Neural crest cell (in vitro differentiated cells): ENCODE results near the gene ZNF785. TPM values are rescaled to one million over a fixed set of nuclear protein-coding genes. Genes with fewer than 3 reads are reported as not detected.

ENCODE experiments used
- DNase-seq: peaks from one replicate; pipeline ENCODE4 v3.0.0; 2021; ENCODE audit warnings: low read depth, mixed read lengths, low spot score
- H3K27ac Mint-ChIP-seq: one replicate; pipeline ENCODE4 v1.8.0; 2021; ENCODE audit warnings: mild to moderate bottlenecking, mixed read lengths; ENCODE audit not compliant: unreplicated experiment
- H3K27me3 Mint-ChIP-seq: 2 replicates; pipeline ENCODE4 v1.8.0; 2021; ENCODE audit warnings: low read depth, mild to moderate bottlenecking, mixed read lengths
- H3K36me3 Mint-ChIP-seq: 2 replicates; pipeline ENCODE4 v1.8.0; 2021; ENCODE audit warnings: low read depth, mild to moderate bottlenecking, mixed read lengths
- H3K4me1 Mint-ChIP-seq: 2 replicates; pipeline ENCODE4 v1.8.0; 2021; ENCODE audit warnings: mixed read lengths
- H3K4me3 Mint-ChIP-seq: one replicate; pipeline ENCODE4 v1.8.0; 2021; ENCODE audit warnings: mild to moderate bottlenecking, mixed read lengths
- H3K9me3 Mint-ChIP-seq: 2 replicates; pipeline ENCODE4 v1.8.0; 2021; ENCODE audit warnings: mixed read lengths
- CTCF ChIP-seq: fragments of 200-600 bp; sonication (generic); conservative IDR thresholded peaks from 2 replicates; pipeline ENCODE4 v1.5.0; 2021; ENCODE audit warnings: antibody characterized with exemption, mild to moderate bottlenecking
- total RNA-seq: library from RNA; stranded (reverse); gene quantifications from 2 replicates; pipeline ENCODE4 v1.2.1, GENCODE V29; 2021

ZNF785 gene
- total RNA-seq, 1 donor from 2014 or later, result 38.3 TPM

- Mint-ChIP-seq H3K27ac (peak overlapping the region; percentile 35), H3K36me3 (peaks cover 10% of the 10 kb centered on the region), H3K9me3 (no peaks in the 10 kb centered on the region), H3K4me3 (peak overlapping the region; percentile 44), H3K4me1 (peaks cover 25% of the 10 kb centered on the region), H3K27me3 (no peaks in the 10 kb centered on the region)
- no peak for TF ChIP-seq CTCF
- DNase-seq, result no peak
Observed at GRCh38 chr16:30582611-30583340, 2.7 kb downstream of the ZNF785 start.

- no peak for TF ChIP-seq CTCF
- DNase-seq, result no peak
- Mint-ChIP-seq H3K9me3 (no peaks in the 10 kb centered on the region), H3K27me3 (no peaks in the 10 kb centered on the region), H3K4me1 (peaks cover 18% of the 10 kb centered on the region), H3K36me3 (peaks cover 7% of the 10 kb centered on the region), H3K4me3 (peak overlapping the region; percentile 66), H3K27ac (no peak overlapping the region)
Observed at GRCh38 chr16:30581457-30581856, 4.0 kb downstream of the ZNF785 start.

- no peak for TF ChIP-seq CTCF
- no peak for DNase-seq
- no peaks in the 10 kb centered on the region for H3K36me3 Mint-ChIP-seq
- peaks cover 25% of the 10 kb centered on the region for H3K4me1 Mint-ChIP-seq
- peak overlapping the region; percentile 69 for H3K4me3 Mint-ChIP-seq
- H3K9me3 Mint-ChIP-seq, result no peaks in the 10 kb centered on the region
- H3K27ac Mint-ChIP-seq, result no peak overlapping the region
- no peaks in the 10 kb centered on the region for H3K27me3 Mint-ChIP-seq
Observed at GRCh38 chr16:30574678-30575077, 10.8 kb downstream of the ZNF785 start.

- Mint-ChIP-seq H3K4me3 (peak within 1 kb of the TSS; percentile 96), H3K27me3 (no peaks in the 10 kb centered on the region), H3K36me3 (no peaks in the 10 kb centered on the region), H3K9me3 (no peaks in the 10 kb centered on the region), H3K4me1 (peaks cover 25% of the 10 kb centered on the region), H3K27ac (peak within 1 kb of the TSS; percentile 96)
- no peak for TF ChIP-seq CTCF
- DNase-seq, result peak; percentile 81
Observed at GRCh38 chr16:30571445-30572322, 13.8 kb downstream of the ZNF785 start, which contains the start of gene ZNF688. TSS of gene ZNF688 (minus strand) at chr16:30571714. CDS start at chr16:30571629, 85 bp downstream.

GRCh38 chr16:30570636-30571444, 14.7 kb downstream of the ZNF785 start:
- Mint-ChIP-seq H3K4me3 (peak overlapping the region; percentile 96), H3K27ac (peak overlapping the region; percentile 96), H3K9me3 (no peaks in the 10 kb centered on the region), H3K27me3 (no peaks in the 10 kb centered on the region), H3K36me3 (no peaks in the 10 kb centered on the region), H3K4me1 (peaks cover 32% of the 10 kb centered on the region)
- peak; percentile 23 for DNase-seq
- TF ChIP-seq CTCF, result no peak
